C4-2B (cell line): ENCODE measurements around the gene PTPRD.

Experiments
- H3K27ac ChIP-seq: fragments of 450-650 bp; 2 replicates; pipeline ENCODE4 v1.5.1; 2017
- ZFX ChIP-seq: fragments of 450-650 bp; IDR thresholded peaks from 2 replicates; pipeline ENCODE4 v1.6.1; 2017
- TF ChIP-seq, protein P1 (sequence below): fragments of 450-650 bp; conservative IDR thresholded peaks from 2 replicates; pipeline ENCODE4 v1.5.1; 2017; ENCODE audit warnings: mild to moderate bottlenecking

The PTPRD gene

GRCh38 chr9:10252174-10252573 lies 360.6 kb downstream of the PTPRD start:
- no peak overlapping the region for H3K27ac ChIP-seq
- TF ChIP-seq, protein P1, sequence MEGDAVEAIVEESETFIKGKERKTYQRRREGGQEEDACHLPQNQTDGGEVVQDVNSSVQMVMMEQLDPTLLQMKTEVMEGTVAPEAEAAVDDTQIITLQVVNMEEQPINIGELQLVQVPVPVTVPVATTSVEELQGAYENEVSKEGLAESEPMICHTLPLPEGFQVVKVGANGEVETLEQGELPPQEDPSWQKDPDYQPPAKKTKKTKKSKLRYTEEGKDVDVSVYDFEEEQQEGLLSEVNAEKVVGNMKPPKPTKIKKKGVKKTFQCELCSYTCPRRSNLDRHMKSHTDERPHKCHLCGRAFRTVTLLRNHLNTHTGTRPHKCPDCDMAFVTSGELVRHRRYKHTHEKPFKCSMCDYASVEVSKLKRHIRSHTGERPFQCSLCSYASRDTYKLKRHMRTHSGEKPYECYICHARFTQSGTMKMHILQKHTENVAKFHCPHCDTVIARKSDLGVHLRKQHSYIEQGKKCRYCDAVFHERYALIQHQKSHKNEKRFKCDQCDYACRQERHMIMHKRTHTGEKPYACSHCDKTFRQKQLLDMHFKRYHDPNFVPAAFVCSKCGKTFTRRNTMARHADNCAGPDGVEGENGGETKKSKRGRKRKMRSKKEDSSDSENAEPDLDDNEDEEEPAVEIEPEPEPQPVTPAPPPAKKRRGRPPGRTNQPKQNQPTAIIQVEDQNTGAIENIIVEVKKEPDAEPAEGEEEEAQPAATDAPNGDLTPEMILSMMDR: no peak
- no peak for TF ChIP-seq ZFX

DNA sequence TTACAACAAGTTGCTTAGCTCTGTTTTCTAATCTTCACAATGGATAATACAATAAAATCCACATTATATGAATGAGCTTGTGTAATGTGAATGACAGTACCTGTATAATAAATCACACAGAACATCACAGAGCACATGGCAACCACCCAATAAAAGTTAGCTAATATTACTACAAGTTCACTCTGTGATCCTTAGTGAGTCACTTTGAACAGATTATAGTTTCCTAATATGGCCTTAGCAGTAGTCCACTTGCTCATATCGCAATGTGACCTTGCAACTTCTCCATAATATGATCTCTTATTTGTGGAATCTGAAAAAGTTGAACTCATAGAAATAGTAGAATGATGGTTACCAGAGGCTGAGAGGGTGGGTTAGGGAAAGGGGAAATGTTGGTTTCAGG lies 361.3 kb downstream of the PTPRD start:
- no peak overlapping the region for H3K27ac ChIP-seq
- no peak for TF ChIP-seq ZFX
- TF ChIP-seq, protein P1: no peak

- TF ChIP-seq, protein P1: no peak
- no peak for TF ChIP-seq ZFX
- H3K27ac ChIP-seq: no peak overlapping the region
Measured at GRCh38 chr9:10250219-10250618, 362.6 kb downstream of the PTPRD start.

- no peak overlapping the region for H3K27ac ChIP-seq
- TF ChIP-seq ZFX: no peak
Measured at GRCh38 chr9:10248890-10249289, 363.9 kb downstream of the PTPRD start.

DNA sequence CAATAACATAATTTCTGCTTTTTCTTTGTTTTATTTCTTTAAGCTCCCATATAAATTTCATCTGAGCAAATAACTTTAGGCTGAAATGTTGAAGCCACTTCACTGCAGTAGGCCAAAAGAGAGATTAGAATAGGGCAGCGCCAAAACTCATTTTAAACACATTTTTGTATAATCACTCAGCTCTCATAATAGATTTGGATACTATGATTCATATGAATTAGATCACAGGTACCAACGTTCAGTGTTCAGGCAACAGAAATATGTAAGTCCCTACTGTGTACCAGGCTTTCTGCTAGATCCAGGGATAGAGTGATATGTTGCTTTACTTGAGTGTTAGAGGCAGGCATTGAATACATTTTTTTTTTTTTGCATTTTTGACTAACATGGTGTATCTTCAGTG lies 370.5 kb downstream of the PTPRD start:
- TF ChIP-seq, protein P1: no peak
- TF ChIP-seq ZFX: no peak
- no peak overlapping the region for H3K27ac ChIP-seq

GRCh38 chr9:10238087-10238486 lies 374.7 kb downstream of the PTPRD start:
- H3K27ac ChIP-seq: no peak overlapping the region
- TF ChIP-seq ZFX: no peak
- TF ChIP-seq, protein P1: no peak

DNA sequence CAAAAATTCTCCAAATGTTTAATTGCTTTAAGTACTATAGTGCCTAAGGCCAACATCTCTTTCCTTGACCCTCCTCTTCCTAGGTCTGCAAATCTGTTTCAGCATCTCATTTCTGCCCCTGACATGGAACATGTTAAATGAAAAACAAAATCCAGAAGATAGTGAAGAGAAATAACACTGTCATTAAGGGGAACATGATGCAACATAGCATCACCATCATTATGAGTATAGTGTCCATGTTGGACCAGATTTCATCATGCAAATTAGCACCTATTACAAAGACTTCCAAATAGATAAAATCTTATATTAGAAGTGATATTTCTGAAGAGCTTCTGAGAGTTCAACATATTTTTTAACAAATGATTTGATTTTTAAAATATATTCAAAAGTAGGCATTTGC lies 375.2 kb downstream of the PTPRD start:
- TF ChIP-seq, protein P1: no peak
- TF ChIP-seq ZFX: no peak

DNA sequence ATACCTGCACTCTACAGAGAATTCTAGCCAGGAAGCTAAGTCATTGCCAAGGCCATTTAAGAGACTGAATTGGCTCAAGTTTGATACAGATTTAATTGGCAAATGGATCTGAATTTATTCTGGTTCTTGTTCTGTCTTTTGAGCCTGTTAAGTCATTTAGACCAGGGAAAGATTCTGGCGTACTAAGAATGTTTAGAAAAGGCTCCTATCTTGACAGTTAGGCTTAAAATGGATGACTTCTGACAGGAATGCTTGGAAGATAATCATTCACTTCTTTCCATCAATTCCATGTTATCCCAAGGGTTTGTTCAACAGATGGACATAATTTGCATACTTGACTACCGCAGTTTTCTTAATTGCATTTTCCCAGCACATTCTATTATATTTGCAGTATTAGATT lies 376.6 kb downstream of the PTPRD start:
- TF ChIP-seq, protein P1: no peak
- no peak for TF ChIP-seq ZFX
- H3K27ac ChIP-seq: no peak overlapping the region

More for the DNA sequence above, 375.2 kb downstream of the PTPRD start:
- no peak overlapping the region for H3K27ac ChIP-seq
